GM21737 (cell line): ENCODE data around the gene TGFB1.
"Not testable (repeated sequence)": the region's sequence is repeated elsewhere in the genome, so short reads cannot be mapped to it uniquely, and the experiment has no call there.

ENCODE experiments used
- ATAC-seq: cut with Tn5 transposase; IDR thresholded peaks from one replicate; pipeline ENCODE4 v1.9.1; 2021; ENCODE audit warnings: mild to moderate bottlenecking, moderate library complexity; ENCODE audit not compliant: unreplicated experiment

Gene TGFB1

DNA sequence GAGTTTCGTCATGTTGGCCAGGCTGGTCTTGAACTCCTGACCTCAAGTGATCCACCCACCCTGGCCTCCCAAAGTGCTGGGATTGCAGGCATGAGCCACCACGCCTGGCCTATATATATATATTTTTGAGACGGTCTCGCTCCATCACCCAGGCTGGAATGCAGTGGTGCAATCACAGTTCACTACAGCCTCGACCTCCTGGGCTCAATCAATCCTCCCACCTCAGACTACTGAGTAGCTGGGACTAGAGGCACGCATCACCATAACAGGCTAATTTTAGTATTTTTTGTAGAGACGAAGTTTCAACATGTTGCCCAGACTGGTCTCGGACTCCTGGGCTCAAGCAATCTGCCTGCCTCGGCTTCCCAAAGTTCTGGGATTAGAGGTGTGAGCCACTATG lies 6.8 kb downstream of the TGFB1 start:
- ATAC-seq: not testable (repeated sequence)

DNA sequence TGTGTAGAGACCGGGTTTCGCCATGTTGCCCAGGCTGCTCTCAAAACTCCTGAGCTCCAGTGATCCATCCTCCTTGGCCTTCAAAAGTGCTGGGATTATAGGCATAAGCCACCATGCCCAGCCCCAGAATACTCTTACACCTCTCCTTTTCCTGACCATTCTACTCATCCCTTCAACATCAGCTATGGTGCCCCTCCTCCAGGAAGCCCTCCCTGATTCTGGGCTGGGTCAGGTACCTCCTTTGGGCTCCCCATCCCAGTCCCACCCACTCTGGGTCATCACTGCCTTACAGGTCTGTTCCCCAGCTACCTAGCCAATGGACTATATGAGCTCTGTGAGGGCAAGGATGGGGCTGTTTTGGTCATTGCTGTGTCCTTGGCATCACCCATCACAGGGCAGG lies 9.6 kb downstream of the TGFB1 start:
- no peak for ATAC-seq

DNA sequence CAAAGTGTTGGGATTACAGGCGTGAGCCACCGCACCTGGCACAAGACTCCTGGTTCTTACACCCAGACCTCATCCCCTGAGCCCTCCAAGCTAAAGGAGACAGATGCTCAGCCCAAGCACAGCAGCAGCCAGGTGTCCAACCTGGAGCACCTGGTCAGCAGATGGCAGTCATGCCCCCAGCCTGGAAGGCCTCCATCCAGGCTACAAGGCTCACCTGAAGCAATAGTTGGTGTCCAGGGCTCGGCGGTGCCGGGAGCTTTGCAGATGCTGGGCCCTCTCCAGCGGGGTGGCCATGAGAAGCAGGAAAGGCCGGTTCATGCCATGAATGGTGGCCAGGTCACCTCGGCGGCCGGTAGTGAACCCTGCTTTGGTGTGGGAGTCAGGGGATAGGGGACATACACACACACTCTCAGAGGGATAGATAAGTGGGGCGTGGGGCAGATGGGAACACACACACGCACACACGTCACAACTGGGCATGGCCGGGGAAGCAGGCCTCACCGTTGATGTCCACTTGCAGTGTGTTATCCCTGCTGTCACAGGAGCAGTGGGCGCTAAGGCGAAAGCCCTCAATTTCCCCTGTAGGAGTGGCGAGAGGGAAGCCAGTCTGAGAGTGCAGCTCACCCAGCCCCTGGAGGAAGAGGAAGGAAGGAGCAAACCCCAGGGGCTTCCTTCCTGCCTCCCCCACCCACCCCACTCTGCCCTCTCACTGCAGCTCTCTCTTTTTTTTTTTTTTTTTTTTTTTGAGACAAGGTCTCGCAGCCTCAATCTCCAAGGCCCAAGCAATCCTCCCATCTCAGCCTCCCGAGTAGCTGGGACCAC lies 11.8 kb downstream of the TGFB1 start:
- no peak for ATAC-seq

DNA sequence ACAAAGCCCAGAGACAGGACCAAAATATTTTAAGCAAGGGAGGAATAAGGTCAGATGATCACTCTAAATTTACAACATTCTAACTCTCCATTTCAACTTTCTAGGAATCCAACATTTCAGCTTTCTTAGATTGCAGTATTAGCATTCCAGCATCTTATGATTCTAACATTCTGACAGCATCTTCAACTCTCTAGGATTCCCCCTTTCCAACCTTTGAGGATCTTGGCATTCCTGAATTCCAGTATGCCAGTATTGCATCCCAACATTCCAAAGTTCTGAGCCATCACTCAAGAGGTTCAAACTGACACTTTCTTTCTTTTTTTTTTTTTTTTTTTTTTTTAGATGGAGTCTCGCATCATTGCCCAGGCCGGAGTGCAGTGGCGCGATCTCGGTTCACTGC lies 13.8 kb downstream of the TGFB1 start:
- no peak for ATAC-seq

DNA sequence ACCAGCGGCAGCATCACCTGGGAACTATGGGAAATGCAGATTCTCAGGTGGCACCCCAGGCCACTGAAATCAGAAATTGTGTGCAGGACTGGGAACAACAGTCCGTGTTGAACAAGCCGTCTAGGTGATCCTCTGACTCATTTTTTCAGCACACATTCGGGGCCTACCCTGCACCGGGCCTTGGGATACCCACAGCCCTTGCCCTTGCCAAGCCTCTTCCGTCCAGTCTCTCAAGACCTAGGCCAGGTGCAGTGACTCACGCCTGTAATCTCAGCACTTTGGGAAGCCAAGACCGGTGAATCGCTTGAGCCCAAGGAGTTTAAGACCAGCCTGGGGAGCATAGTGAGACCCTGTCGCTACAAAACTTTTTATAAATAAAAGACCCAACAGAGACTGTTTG lies 18.3 kb downstream of the TGFB1 start:
- no peak for ATAC-seq

DNA sequence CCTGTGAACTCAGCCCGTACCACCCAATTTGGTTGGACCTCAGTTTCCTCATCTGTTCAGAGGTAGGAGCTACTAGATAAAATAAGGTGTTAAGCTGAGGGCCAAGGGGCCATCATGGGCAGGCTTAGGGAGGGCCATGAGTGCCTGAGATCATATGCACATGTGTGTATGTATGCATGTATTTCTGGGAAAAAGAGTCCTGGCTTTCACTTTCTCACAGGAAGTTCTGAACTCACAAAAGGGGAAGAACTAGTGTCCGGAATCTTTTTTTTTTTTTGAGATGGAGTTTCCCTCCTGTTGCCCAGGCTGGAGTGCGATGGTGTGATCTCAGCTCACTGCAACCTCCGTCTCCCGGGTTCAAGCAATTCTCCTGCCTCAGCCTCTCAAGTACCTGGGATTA lies 18.9 kb downstream of the TGFB1 start:
- ATAC-seq: no peak

DNA sequence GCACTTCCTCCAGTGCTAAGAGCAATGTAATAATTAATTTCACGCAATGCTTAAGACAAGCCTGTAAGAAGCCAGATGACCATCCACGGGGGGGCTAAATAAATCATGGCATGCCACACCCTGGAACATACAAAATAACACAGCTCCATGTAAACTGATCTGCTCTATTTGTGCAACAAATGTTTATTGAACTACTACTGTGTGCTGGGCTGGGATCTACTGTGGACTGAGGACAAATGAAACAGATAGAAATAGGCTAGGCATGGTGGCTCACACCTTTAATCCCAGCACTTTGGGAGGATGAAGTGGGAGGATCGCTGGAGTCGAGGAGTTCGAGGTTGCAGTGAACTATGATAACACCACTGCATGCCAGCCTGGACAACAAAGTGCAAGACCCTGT lies 21.3 kb downstream of the TGFB1 start:
- ATAC-seq: no peak

DNA sequence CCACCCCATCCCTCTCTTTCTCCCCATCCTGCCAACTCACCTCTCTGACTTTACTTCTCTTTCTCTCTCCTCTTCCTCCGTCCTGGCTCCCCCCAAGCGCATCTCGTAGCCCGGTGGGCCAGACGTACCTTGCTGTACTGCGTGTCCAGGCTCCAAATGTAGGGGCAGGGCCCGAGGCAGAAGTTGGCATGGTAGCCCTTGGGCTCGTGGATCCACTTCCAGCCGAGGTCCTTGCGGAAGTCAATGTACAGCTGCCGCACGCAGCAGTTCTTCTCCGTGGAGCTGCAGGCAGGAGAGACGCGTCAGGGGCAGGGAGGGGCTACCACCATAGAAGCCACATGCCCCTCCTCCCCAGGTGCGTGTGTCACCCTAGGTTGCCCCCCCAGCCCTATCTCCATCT lies 21.7 kb downstream of the TGFB1 start:
- ATAC-seq: no peak

DNA sequence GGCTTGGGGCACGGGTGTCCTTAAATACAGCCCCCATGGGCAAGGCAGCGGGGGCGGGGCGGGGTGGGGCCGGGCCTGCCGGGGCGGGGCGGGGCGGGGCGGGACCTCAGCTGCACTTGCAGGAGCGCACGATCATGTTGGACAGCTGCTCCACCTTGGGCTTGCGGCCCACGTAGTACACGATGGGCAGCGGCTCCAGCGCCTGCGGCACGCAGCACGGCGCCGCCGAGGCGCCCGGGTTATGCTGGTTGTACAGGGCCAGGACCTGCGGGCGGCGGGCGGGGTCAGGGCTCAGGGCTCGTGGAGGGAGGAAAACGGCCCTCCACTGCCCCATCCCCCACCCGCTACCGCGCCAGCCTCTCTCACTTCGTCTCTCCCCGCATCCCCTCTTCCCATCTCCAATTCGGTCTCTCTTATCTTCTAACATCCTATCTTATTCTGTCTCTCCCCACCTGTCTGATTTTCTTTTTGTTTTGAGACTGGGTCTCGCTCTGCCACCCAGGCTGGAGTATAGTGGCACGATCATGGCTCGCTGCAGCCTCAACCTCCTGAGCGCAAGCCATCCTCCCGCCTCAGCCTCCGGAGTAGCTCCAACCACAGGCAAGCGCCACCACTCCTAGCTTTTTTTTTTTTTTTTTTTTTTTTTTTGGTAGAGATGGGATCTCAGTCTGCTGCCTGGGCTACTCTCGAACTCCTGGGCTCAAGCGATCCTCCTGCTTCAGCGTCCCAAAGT lies 22.6 kb downstream of the TGFB1 start:
- ATAC-seq: no peak

DNA sequence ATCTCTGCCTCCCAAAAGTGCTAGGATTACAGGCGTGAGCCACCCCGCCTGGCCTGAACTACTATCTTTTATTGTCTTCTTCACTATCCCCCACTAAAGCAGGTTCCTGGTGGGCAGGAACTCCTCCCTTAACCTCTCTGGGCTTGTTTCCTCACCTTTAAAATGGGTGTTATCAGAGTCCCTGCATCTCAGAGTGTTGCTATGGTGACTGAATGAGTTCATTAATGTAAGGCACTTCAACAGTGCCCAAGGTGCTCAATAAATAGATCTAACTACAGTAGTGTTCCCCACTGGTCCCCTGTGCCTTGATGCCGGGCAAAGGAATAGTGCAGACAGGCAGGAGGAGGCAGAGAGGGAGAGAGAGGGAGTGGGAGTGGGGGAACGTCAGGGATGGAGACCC lies 23.2 kb downstream of the TGFB1 start:
- no peak for ATAC-seq

DNA sequence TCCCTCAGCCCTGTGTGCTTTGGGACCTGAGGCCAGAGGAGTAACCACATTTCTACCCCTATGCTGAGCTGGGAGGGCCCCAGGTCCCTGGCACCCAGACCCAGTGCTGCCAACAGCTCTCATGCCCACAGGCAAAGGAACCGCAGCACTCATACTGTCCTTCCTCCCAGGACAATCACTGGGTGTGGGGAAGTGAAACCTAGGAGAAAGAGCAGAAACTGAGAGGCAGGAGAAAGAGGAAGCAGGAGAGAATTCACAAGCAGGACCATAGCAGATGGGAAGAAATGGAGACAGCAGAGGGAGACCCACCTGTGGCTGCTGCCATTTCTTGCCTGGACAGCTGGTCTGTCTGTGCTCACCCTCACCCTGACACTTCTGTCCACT lies 24.9 kb downstream of the TGFB1 start:
- ATAC-seq: peak; percentile 6

DNA sequence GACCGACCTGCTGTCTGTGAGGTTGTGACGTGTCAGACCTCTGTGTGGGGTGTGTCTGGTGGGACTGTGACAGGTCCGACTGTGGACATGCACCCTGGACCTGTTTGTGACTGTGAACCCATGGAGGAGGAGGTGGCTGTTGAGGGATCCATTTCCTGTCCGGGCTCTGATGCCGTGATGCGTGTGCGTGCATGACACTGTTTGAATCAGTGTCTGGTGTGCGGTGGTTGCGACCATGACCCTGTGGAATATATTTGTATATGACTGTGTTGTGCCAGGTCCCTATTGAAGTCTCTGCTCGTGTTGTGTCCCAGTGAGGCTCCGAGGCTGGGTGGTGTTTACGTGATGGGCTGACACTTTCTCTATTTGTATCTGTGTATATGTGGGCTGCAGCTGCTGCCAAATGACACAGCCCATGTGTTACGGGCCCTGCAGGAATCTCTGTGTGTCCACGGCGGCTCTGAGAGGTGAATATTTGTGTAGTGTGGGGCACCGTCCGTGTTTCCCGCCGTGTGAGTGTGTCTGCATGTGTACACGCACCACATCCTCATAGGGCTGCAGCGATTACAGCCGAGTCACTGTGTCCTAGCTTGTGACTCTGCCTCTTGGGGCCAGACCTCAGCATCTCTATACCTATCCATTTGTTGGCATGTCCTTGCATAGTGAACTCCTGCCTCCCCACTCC lies 25.4 kb downstream of the TGFB1 start:
- ATAC-seq: peak; percentile 10

DNA sequence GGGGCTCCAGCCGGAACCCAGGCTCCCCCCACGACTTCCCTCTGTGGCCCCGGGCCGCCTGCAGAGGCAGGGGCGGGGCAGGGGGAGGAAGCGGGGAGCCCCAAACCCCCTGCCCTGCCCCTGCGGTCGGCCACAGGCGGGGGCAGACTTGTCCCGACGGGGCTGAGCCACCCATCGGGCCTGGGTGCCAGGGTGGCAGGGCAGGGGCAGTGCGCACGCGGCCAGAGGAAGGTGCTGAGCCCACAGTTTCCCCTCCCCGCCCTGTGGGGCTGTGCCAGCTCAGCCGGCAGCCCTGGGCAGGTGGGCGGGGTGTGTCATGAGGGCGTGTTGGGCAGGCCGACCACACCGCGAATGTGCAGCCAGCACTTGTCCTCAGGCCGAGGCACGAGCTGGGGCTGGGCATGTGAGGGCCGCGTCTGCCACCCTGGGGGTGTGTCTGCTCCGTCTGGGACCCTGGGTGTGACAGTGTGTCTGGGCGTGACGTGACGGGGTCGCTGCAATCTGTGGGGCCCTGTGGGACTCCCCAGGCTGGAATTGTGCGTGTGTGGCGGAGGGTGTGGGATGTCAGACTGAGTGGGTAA lies 26.1 kb downstream of the TGFB1 start:
- ATAC-seq: peak; percentile 46

DNA sequence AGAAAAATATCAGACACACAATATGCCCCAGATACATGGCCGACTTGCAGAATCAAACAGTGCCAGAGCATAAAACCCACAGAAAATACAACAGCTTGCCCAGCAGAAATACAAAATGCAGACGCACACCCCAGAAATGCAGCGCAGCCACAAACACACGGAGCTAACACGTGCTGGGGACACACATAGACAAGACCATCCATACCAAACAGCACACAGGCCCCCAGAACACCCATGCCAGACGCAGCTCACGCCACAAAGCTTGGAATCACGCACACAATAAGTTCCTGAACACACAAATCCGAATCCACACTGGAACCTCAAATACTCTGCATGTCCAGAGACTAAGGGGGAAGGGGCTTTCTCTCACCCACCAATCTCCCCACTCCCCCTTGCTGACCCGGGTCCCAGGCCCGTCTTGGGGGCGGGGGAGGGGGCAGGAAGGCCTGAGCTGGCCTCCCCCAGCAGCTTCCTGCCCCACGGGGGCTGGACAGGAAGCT lies 26.6 kb downstream of the TGFB1 start:
- no peak for ATAC-seq

DNA sequence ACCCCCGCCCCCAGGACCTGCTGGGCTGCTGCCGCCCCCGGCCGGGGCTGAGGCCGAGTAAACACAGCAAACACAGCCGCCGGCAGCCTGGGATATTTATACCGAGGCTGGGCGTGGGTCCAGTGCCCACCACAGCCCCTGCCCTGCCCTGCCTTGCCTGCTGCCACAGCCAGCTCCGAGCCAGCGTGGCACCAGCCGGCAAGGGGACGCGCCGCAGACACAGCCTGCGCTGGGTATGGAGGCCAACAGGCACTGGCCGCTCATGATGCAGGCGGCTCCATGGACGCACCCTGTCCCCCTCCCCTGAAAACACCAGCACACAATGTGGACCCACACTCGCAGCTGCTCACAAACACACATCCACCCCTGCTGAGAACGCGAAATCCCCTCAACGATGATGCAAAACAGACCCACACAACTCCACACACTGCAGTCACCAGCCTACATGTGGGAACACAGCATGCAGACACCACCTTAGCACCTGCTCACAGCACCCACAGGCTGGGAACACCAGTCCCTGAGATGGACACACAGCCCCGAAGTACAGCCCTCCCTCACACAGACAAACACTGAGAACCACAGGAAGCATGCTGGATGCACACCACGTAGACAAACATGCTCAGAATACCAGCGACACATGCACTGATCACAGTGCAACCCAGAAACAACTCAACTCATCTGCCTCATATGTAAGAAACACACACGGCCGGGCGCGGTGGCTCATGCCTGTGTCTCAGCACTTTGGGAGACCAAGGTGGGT lies 27.6 kb downstream of the TGFB1 start:
- no peak for ATAC-seq

DNA sequence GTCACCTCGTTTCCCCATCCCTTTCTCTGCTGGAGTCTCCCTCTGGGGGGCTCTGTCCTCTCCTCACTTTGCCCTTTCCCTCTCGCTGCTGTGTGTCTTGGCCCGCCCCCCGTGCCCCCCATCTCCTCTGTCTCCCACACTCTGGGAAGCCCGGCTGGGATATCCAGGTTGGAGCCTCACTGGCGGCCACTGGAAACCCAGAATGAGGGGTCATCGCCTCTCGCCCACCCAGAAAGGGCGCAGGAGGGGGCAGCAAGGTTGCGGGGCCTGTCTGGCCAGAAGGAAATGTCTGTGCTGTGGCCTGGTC lies 28.1 kb downstream of the TGFB1 start:
- no peak for ATAC-seq

DNA sequence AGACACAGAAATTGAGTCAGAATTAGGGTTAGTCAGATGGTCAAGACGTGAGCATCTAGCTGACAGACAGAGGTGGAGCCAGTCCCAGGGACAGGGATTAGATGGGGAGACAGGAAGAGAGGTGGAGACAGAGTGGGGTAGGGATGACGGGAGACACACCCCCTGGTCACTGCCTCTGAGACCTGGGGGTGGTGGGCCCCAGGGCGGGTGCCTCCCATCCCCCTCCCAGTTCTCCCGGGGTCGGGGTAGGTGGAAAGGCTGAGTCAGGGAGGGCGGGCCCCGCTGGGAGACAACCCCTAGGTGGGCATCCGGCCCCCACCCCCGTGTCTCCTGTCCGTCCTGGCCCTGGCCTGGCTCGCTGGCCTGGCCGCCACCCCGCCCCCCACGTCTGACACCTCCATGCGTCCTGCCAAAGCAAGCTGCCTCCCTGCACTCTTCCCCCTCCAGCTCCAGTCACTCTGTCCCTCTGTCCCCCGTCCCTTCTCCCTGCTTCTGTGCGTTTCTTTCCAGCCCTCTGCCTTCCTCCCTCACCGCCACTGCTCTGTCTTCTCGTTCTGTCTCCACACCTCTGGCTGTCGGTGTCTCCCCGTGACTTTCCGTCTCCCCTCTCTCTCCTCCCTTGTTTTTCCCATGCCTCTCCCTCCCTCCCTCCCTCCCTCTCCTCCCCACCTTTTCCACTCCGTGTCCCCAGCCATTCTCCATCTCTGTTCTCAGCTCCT lies 28.6 kb downstream of the TGFB1 start:
- no peak for ATAC-seq

DNA sequence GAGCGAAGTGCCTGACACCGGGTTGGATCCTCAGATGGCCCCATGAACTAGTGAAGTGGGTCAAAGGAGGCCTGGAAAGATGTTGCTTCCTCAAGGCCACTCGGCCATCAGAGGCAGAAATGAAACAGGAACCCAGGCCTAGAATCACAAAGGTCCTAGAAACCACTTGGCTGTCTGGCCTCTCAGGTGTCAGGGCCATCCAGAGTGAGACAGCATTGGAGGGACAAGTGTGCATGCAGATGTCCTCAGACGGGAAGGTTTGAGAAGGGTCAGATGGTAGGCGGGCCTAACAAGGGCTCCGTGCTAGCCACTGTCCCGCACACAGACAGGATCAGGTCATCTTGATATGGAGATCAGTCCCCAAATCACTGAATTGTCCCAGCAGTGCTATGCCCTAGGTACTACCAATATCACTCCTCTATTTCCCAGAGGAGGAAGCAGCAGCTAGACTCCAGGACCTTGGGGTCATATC lies 29.5 kb downstream of the TGFB1 start:
- no peak for ATAC-seq

DNA sequence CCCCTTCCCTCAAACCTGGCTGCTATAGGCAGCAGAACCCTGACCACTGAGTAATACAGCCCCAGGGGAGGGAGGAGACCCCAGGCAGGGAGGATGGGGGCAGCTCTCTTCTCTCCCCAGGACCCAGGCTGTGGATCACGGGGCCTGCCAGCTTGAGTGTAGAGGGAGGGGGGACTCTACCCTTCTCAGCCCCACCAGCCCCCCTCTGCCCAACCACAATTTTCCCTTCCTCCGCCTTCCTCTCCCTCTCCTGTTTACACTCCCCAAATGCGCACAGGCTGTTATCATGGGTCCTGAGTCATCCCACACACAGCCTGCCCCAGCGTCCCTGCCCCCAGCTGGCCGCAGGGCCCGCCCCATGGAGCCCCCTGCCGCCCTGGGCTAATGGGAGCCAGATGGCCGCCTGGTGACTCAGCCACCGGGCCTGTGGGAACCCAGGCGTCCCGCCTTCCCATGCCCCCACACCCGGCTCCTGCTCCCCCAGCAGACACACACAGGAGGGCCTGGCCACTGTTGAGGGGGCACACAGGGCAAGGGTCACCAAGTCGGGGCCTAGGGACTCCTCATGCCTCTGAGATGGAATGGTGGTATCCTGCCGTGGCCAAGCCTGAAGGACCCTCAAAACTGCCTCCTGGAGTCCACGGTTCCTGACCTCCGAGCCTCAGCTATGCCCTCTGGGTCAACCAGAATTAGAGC lies 30.1 kb downstream of the TGFB1 start:
- no peak for ATAC-seq
